RWPE1 (cell line): ENCODE measurements around the gene DKK2.

ENCODE experiments used
- CTCF ChIA-PET: fragments of 350-600 bp; sonication (Branson Sonifier 250); formaldehyde crosslinking; extraction: SDS; loops from one replicate; lab custom pipeline; 2021; lab: Yijun Ruan, JAX
- POLR2A ChIA-PET: fragments of 400-600 bp; formaldehyde crosslinking; extraction: SDS; loops from one replicate; lab custom pipeline; 2020; ENCODE audit warnings: antibody characterized with exemption; ENCODE audit not compliant: low non-redundant PET; lab: Yijun Ruan, JAX
- DNase-seq: peaks from one replicate; pipeline ENCODE4 v3.0.0; 2012; ENCODE audit warnings: low spot score
- H3K27ac ChIP-seq: fragments of 450-650 bp; 2 replicates; pipeline ENCODE4 v1.5.1; 2017
- TF ChIP-seq, protein P1 (sequence below): fragments of 450-650 bp; conservative IDR thresholded peaks from 2 replicates; pipeline ENCODE4 v1.5.1; 2017; ENCODE audit warnings: low read depth, mild to moderate bottlenecking

The DKK2 gene

DNA sequence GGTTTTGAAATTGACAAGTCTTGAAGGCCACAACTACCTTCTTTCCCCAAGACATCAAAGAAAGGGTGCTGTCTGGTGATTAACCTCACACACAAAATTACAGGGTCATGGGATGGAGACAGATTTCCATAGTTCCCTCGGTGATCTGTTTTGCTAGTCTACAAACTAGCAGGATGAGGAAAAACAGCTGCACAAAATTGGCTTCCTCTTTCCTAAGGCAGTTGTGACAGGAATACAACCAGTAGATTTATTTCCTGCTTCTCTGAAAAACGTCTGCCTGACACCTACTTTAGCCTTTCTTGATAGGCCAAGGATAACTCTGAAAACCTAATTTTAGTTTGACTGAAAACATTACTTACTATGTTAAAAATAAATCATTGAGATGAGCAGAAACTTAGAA, 39.6 kb downstream of the DKK2 start:
- POLR2A ChIA-PET = no interaction called here
- CTCF ChIA-PET = no interaction called here
- TF ChIP-seq, protein P1, sequence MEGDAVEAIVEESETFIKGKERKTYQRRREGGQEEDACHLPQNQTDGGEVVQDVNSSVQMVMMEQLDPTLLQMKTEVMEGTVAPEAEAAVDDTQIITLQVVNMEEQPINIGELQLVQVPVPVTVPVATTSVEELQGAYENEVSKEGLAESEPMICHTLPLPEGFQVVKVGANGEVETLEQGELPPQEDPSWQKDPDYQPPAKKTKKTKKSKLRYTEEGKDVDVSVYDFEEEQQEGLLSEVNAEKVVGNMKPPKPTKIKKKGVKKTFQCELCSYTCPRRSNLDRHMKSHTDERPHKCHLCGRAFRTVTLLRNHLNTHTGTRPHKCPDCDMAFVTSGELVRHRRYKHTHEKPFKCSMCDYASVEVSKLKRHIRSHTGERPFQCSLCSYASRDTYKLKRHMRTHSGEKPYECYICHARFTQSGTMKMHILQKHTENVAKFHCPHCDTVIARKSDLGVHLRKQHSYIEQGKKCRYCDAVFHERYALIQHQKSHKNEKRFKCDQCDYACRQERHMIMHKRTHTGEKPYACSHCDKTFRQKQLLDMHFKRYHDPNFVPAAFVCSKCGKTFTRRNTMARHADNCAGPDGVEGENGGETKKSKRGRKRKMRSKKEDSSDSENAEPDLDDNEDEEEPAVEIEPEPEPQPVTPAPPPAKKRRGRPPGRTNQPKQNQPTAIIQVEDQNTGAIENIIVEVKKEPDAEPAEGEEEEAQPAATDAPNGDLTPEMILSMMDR = no peak
- no peak for DNase-seq
- H3K27ac ChIP-seq = no peak overlapping the region

DNA sequence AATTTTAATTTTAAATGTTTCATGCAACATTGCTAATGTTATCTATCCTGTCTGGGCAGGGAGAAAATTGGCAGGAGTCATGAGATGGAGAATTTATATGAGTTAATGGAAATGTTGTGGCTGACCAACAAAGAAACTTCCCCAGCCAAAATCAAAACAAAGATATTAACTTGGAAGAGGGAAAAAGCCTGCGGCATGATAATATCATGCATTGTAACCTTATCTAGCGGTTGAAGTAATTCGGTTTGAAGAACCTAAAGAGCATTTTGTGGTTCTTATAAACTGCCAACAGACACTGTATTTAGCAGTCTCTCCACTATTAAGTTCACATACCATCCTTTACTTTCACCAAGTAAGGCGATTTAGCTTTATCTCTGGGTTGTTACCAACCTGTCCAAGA, 42.3 kb downstream of the DKK2 start:
- POLR2A ChIA-PET = no interaction called here
- DNase-seq = no peak
- TF ChIP-seq, protein P1 = no peak
- CTCF ChIA-PET = no interaction called here
- H3K27ac ChIP-seq = no peak overlapping the region

GRCh38 chr4:106987311-106987710, 48.8 kb downstream of the DKK2 start:
- ChIA-PET POLR2A (no interaction called here), CTCF (no interaction called here)
- no peak overlapping the region for H3K27ac ChIP-seq
- DNase-seq = no peak
- TF ChIP-seq, protein P1 = no peak

GRCh38 chr4:106986486-106986885, 49.6 kb downstream of the DKK2 start:
- ChIA-PET CTCF (no interaction called here), POLR2A (no interaction called here)
- TF ChIP-seq, protein P1 = no peak
- no peak for DNase-seq
- no peak overlapping the region for H3K27ac ChIP-seq

DNA sequence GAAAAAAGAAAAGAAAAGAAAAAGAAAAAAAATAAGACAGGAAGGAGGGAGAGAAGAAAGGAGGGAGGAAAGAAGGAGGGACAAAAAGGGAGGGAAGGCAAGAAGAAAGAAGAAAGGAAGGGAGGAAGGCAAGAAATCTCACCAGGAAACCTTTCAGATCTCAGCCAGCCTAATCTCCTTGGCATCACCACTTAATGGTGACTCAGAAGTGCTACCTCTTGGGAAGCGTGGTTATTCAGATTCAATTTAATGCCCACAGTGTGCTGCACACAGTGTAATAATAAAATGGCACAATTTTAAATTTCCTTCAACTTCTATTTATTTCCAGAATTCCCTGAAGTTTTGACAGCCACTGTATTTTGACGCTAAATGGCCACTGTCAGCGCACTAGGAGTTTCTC, 50.3 kb downstream of the DKK2 start:
- no peak overlapping the region for H3K27ac ChIP-seq
- CTCF ChIA-PET = no interaction called here
- POLR2A ChIA-PET = no interaction called here
- no peak for DNase-seq
- TF ChIP-seq, protein P1 = no peak

DNA sequence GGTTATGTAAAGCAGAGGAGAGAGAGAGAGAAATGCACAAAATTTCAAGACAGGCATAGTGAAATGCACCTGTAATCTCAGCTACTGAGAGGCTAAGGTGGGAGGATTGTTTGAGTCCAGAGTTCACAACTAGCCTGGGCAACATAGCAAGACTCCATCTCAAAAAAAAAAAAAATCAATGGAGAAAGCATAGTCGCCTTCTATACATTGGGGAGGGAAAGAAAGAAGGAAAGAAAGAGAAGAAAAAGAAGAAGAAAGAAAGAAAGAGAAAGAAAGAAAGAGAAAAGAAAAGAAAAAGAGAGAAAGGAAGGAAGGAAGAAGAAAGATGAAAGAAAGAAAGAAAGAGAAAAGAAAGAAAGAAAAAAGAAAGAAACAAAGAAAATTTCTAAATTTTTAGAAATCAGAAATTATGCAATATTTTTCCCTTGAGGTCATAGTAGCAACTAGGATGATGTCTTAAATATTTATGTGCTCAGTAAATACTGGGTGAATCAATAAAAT, 53.4 kb downstream of the DKK2 start:
- DNase-seq = no peak
- POLR2A ChIA-PET = no interaction called here
- H3K27ac ChIP-seq = no peak overlapping the region
- TF ChIP-seq, protein P1 = no peak
- CTCF ChIA-PET = no interaction called here

- CTCF ChIA-PET = no interaction called here
- no peak for DNase-seq
- TF ChIP-seq, protein P1 = no peak
Observed at GRCh38 chr4:106981431-106981830, 54.7 kb downstream of the DKK2 start.

More at GRCh38 chr4:106981431-106981830, 54.7 kb downstream of the DKK2 start:
- no peak overlapping the region for H3K27ac ChIP-seq
- POLR2A ChIA-PET = no interaction called here
